CD14-positive monocyte (primary cell): ENCODE measurements around the gene IQSEC3. TPM values are rescaled to one million over a fixed set of nuclear protein-coding genes. Genes with fewer than 3 reads are reported as not detected.
A peak's percentile ranks its signal among the peaks of the same experiment; 100 is the strongest.

Experiments used
- DNase-seq, 3 donors: peaks; one replicate each; pipeline ENCODE4 v3.0.0-alpha.2; 2011 to 2022
- H2AFZ ChIP-seq: 2 replicates; pipeline ENCODE4 v1.6.0; 2012; ENCODE audit warnings: mild to moderate bottlenecking, low read depth, low read length, inconsistent platforms; ENCODE audit not compliant: insufficient read depth, poor library complexity, severe bottlenecking
- H3K27ac ChIP-seq, 2 donors: 1 replicate in 1 of 2; 2 replicates in 1 of 2; pipeline ENCODE4 v1.5.1; 2012 to 2013; ENCODE audit warnings: low read length in 2 of 2, control low read depth in 1 of 2, inconsistent platforms in 1 of 2, low read depth in 1 of 2, mild to moderate bottlenecking in 1 of 2
- H3K27me3 ChIP-seq, 2 donors: one replicate each; pipeline versions ENCODE4 v1.6.0 to v1.6.1; 2011 to 2013; ENCODE audit warnings: low read length in 2 of 2; ENCODE audit not compliant: control insufficient read depth in 2 of 2, insufficient read depth in 2 of 2
- H3K36me3 ChIP-seq, 2 donors: replicated peaks in 1 of 2; 1 replicate in 1 of 2; 2 replicates in 1 of 2; pipeline versions ENCODE4 v1.5.1 to v1.6.1; 2012 to 2013; ENCODE audit warnings: low read length in 2 of 2, control low read depth in 1 of 2, inconsistent platforms in 1 of 2, mild to moderate bottlenecking in 1 of 2; ENCODE audit not compliant: insufficient read depth in 2 of 2, control insufficient read depth in 1 of 2
- H3K4me1 ChIP-seq, 2 donors: 1 replicate in 1 of 2; 2 replicates in 1 of 2; pipeline versions ENCODE4 v1.5.1 to v1.6.1; 2012 to 2013; ENCODE audit warnings: low read length in 2 of 2, control low read depth in 1 of 2, inconsistent platforms in 1 of 2, mild to moderate bottlenecking in 1 of 2, moderate library complexity in 1 of 2; ENCODE audit not compliant: insufficient read depth in 2 of 2, control insufficient read depth in 1 of 2
- H3K4me2 ChIP-seq: replicated peaks from 2 replicates; pipeline ENCODE3; 2012; ENCODE audit warnings: low read length, moderate library complexity, mild to moderate bottlenecking; ENCODE audit not compliant: poor library complexity, severe bottlenecking; ENCODE audit errors: extremely low read depth
- H3K4me3 ChIP-seq, 3 experiments: fragments of 200-600 bp in 1 of 3; sonication (generic) in 1 of 3; replicated peaks in 1 of 3; 1 replicate in 2 of 3; 2 replicates in 1 of 3; pipeline ENCODE4 v1.5.1; 2011 to 2013; ENCODE audit warnings: low read length in 3 of 3, mild to moderate bottlenecking in 3 of 3, control low read depth in 2 of 3, low read depth in 2 of 3, inconsistent platforms in 1 of 3, moderate library complexity in 1 of 3
- H3K79me2 ChIP-seq: 2 replicates; pipeline ENCODE4 v1.6.0; 2012; ENCODE audit warnings: mild to moderate bottlenecking, control low read depth, inconsistent platforms, low read length, moderate library complexity; ENCODE audit not compliant: insufficient read depth
- H3K9ac ChIP-seq: 2 replicates; pipeline ENCODE4 v1.6.0; 2017; ENCODE audit warnings: low read length, mild to moderate bottlenecking; ENCODE audit not compliant: insufficient read depth, poor library complexity, severe bottlenecking
- H3K9me3 ChIP-seq, 2 donors: replicated peaks in 1 of 2; 1 replicate in 1 of 2; 2 replicates in 1 of 2; pipeline versions ENCODE4 v1.5.1 to v1.6.1; 2012 to 2013; ENCODE audit warnings: low read length in 2 of 2, control low read depth in 1 of 2; ENCODE audit not compliant: control insufficient read depth in 1 of 2, insufficient read depth in 1 of 2
- H4K20me1 ChIP-seq: 2 replicates; pipeline ENCODE4 v1.6.0; 2012; ENCODE audit warnings: mild to moderate bottlenecking, low read length, control low read depth, moderate library complexity; ENCODE audit not compliant: insufficient read depth
- H3K27ac Mint-ChIP-seq, 7 donors: one replicate each; pipeline ENCODE4 v1.8.0; 2020; ENCODE audit warnings: mild to moderate bottlenecking in 7 of 7, mixed read lengths in 7 of 7, moderate library complexity in 6 of 7, inconsistent platforms in 2 of 7
- H3K27me3 Mint-ChIP-seq, 3 donors: one replicate each; pipeline ENCODE4 v1.8.0; 2021 to 2022; ENCODE audit warnings: low read depth in 3 of 3, mild to moderate bottlenecking in 3 of 3, mixed read lengths in 3 of 3, moderate library complexity in 3 of 3, inconsistent platforms in 1 of 3
- H3K36me3 Mint-ChIP-seq, 2 donors: one replicate each; pipeline ENCODE4 v1.8.0; 2020; ENCODE audit warnings: mixed read lengths in 2 of 2, inconsistent platforms in 1 of 2, mild to moderate bottlenecking in 1 of 2
- H3K4me1 Mint-ChIP-seq: one replicate; pipeline ENCODE4 v1.8.0; 2020; ENCODE audit warnings: mild to moderate bottlenecking, mixed read lengths
- H3K4me3 Mint-ChIP-seq, 2 donors: one replicate each; pipeline ENCODE4 v1.8.0; 2020; ENCODE audit warnings: mild to moderate bottlenecking in 2 of 2, mixed read lengths in 2 of 2, moderate library complexity in 1 of 2
- H3K9me3 Mint-ChIP-seq, 7 donors: one replicate each; pipeline ENCODE4 v1.8.0; 2020 to 2022; ENCODE audit warnings: mixed read lengths in 7 of 7, mild to moderate bottlenecking in 6 of 7, moderate library complexity in 6 of 7, inconsistent platforms in 2 of 7
- WGBS: methylation state at CpG from one replicate; pipeline ENCODE4 v1.1.5; 2013; ENCODE audit warnings: missing lambda C conversion rate; ENCODE audit not compliant: insufficient coverage; 5-methylcytosine and 5-hydroxymethylcytosine counted together
- intact Hi-C, 2 donors: fragments of 100-400 bp; cut with micrococcal nuclease; formaldehyde crosslinking; loops; one replicate each; pipeline versions ENCODE4 v1.15.0 to v1.15.1; 2023
- polyA plus RNA-seq, 3 donors: library from polyadenylated mRNA; depleted of rRNA in 1 of 3; unstranded in 2 of 3; stranded (reverse) in 1 of 3; fragments of 300-500 nt in 2 of 3; fragments of >200 nt in 1 of 3; fragmentation: Illumina TruSeq in 2 of 3; gene quantifications; 1 replicate in 2 of 3; 2 replicates in 1 of 3; pipeline ENCODE4 v1.2.3, GENCODE V29; 2012 to 2021
- TF ChIP-seq, protein P1 (sequence below): fragments of 200-600 bp; IDR thresholded peaks from one replicate; pipeline ENCODE4 v1.8.0; 2022; ENCODE audit warnings: antibody characterized with exemption, mild to moderate bottlenecking

Gene IQSEC3
- polyA plus RNA-seq, 3 donors: not detected

DNA sequence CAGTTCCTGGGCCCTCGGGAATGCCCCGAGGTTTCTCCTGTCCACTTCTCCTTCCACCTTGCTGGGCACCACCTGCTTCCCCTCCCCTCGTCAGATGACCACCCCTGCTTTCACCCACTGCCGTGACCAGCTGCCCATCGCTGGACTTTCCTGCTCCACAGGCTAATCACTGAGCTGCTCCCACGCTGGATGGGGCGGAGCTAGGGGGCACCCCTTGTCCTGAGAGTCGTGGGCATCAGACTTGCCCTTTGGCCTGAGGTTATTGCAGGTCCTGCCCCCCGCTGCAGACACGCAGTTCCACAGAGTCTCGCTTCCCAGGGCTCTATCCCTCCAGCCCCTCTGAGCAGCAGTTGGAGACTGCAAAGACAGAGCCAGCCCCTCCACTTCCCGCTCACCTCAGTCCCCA, 147.0 kb downstream of the IQSEC3 start:
- H4K20me1 ChIP-seq: no peaks in the 10 kb centered on the region
- H3K4me3 Mint-ChIP-seq: peak overlapping the region; percentile 87 to 96
- H3K9me3 ChIP-seq: no peaks in the 10 kb centered on the region
- H3K36me3 ChIP-seq: peaks cover 0 to 16% of the 10 kb centered on the region in 2 donors
- peak overlapping the region; percentile 85 to 93 for H3K27ac ChIP-seq
- no peaks in the 10 kb centered on the region for H3K27me3 ChIP-seq
- H3K9ac ChIP-seq: peak overlapping the region; percentile 76
- TF ChIP-seq, protein P1, sequence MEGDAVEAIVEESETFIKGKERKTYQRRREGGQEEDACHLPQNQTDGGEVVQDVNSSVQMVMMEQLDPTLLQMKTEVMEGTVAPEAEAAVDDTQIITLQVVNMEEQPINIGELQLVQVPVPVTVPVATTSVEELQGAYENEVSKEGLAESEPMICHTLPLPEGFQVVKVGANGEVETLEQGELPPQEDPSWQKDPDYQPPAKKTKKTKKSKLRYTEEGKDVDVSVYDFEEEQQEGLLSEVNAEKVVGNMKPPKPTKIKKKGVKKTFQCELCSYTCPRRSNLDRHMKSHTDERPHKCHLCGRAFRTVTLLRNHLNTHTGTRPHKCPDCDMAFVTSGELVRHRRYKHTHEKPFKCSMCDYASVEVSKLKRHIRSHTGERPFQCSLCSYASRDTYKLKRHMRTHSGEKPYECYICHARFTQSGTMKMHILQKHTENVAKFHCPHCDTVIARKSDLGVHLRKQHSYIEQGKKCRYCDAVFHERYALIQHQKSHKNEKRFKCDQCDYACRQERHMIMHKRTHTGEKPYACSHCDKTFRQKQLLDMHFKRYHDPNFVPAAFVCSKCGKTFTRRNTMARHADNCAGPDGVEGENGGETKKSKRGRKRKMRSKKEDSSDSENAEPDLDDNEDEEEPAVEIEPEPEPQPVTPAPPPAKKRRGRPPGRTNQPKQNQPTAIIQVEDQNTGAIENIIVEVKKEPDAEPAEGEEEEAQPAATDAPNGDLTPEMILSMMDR: no peak
- H3K4me2 ChIP-seq: peak overlapping the region; percentile 87
- H3K79me2 ChIP-seq: no peaks in the 10 kb centered on the region
- H3K4me1 Mint-ChIP-seq: peaks cover 53% of the 10 kb centered on the region
- H2AFZ ChIP-seq: peak overlapping the region; percentile 75
- 49% methylated on average over 12 of the region's 12 CpGs for WGBS
- H3K9me3 Mint-ChIP-seq: no peaks in the 10 kb centered on the region
- H3K27me3 Mint-ChIP-seq: peaks cover 2 to 3% (median 3%) of the 10 kb centered on the region in 3 donors
- H3K36me3 Mint-ChIP-seq: peaks cover 16 to 22% of the 10 kb centered on the region in 2 donors
- peak overlapping the region; percentile 48 to 81 (median 64) for H3K4me3 ChIP-seq
- DNase-seq: peak in 1 of 3 donors; percentile 30
- intact Hi-C loops: no loop called here
- peak overlapping the region; percentile 93 to 98 (median 97) for H3K27ac Mint-ChIP-seq
- H3K4me1 ChIP-seq: peaks cover 43 to 46% of the 10 kb centered on the region in 2 donors

DNA sequence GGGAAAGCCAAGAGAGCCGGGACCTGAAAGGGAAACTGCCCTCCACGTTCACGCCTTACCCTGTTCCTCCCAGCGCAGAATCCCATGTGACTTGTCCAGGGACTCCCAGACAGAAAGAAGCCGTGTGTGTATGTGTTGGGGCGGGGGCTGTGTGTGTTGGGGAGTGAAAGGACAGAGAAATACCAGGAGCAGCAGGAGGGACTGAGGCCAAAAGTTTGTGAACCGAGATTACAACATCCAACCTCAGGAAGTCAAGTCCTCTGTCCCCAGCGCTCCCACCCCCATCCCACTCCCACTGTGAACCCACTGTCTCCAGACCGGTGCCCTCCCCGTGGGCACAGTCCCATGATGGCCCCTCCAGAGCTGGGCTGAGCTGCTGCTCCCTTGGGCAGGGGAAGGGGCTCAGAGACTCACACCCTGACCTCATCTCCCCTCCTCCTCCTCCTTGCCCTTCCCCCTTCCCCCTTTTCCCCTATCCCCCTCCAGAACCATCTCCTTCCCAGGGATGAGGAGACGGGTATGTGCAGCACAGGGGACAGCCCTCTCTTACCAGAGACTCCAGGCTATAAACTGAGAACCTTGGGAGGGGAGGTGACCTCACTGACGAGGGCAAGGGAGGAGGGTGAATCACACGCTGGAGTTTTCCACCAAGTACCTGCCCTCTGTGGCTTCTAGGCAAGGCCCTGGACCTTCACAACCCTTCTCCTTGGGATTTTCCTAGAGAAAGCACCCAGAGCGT, 147.6 kb downstream of the IQSEC3 start, which contains the start of gene SLC6A12:
SLC6A12 (minus strand) TSS at position 155 of the 739 bp plus-strand sequence. CDS start 4,171 bp downstream, outside the sequence.
- H3K27me3 Mint-ChIP-seq: peaks cover 0 to 6% (median 3%) of the 10 kb centered on the region in 3 donors
- Histone ChIP-seq H3K4me2 (peak within 1 kb of the TSS; percentile 87), H2AFZ (peak within 1 kb of the TSS; percentile 75), H3K9ac (peak within 1 kb of the TSS; percentile 76), H3K4me3 (peak within 1 kb of the TSS; percentile 48 to 81 (median 64)), H3K27ac (peak within 1 kb of the TSS; percentile 85 to 93), H3K36me3 (peaks cover 0 to 12% of the 10 kb centered on the region in 2 donors), H3K79me2 (no peaks in the 10 kb centered on the region), H4K20me1 (no peaks in the 10 kb centered on the region), H3K9me3 (no peaks in the 10 kb centered on the region), H3K27me3 (no peaks in the 10 kb centered on the region), H3K4me1 (peaks cover 43 to 46% of the 10 kb centered on the region in 2 donors)
- no peaks in the 10 kb centered on the region for H3K9me3 Mint-ChIP-seq
- H3K36me3 Mint-ChIP-seq: peaks cover 12 to 18% of the 10 kb centered on the region in 2 donors
- H3K4me3 Mint-ChIP-seq: peak within 1 kb of the TSS; percentile 87 to 96
- WGBS: 20% methylated on average over 6 of the region's 14 CpGs
- H3K27ac Mint-ChIP-seq: peak within 1 kb of the TSS; percentile 93 to 98 (median 97)
- peaks cover 49% of the 10 kb centered on the region for H3K4me1 Mint-ChIP-seq
- intact Hi-C loops: no loop called here
- peak in 2 of 3 donors; percentile 27 to 71 for DNase-seq
- TF ChIP-seq, protein P1: no peak
